GM12801 (cell line): Measurements from ENCODE around the gene OSTF1.

Experiments
- CTCF ChIP-seq: IDR thresholded peaks from one replicate; pipeline ENCODE4 v1.5.1; 2011; ENCODE audit warnings: control low read depth; ENCODE audit not compliant: insufficient read length; ENCODE audit errors: extremely low read depth

OSTF1 gene

GRCh38 chr9:75069171-75069570, 19.1 kb upstream of the OSTF1 start:
- TF ChIP-seq CTCF: no peak

GRCh38 chr9:75071530-75072122, 16.7 kb upstream of the OSTF1 start:
- TF ChIP-seq CTCF: no peak

- TF ChIP-seq CTCF: no peak
These were observed 15.4 kb upstream of the OSTF1 start for GRCh38 chr9:75072895-75073294.

- no peak for TF ChIP-seq CTCF
These were observed 6.7 kb upstream of the OSTF1 start for GRCh38 chr9:75081632-75082031.

- TF ChIP-seq CTCF: no peak
These were observed 4.9 kb upstream of the OSTF1 start for GRCh38 chr9:75083188-75083970.

- TF ChIP-seq CTCF: no peak
These were observed 4.1 kb upstream of the OSTF1 start for GRCh38 chr9:75084081-75084672.

- no peak for TF ChIP-seq CTCF
These were observed 2.7 kb upstream of the OSTF1 start for GRCh38 chr9:75085640-75086039.
